ENCODE measurements around the gene ITPR2. TPM values are rescaled to one million over a fixed set of nuclear protein-coding genes. Genes with fewer than 3 reads are reported as not detected.

Gene ITPR2
- total and polyA plus RNA-seq, 2 of the 8 experiments (the other 6 are each of a cell fraction or from before 2014, with no cell fraction given), result 4.1 to 48.3 TPM

- DNase-seq (ENCODE audit: low read depth in 1 of 2, low spot score in 2 of 2) (no peak), FAIRE-seq (no peak)
- H3K23ac ChIP-seq (ENCODE audit: insufficient read length), result no peak overlapping the region
- no peak overlapping the region for H2BK12ac ChIP-seq (ENCODE audit: low read depth, low read length)
- no peak overlapping the region for H3K18ac ChIP-seq (ENCODE audit: extremely low read depth, low read length)
- no peak overlapping the region for H2BK120ac ChIP-seq (replicated peaks; ENCODE audit: low read depth, low read length)
- no peak overlapping the region for H3K56ac ChIP-seq (replicated peaks; ENCODE audit: insufficient read length, low read depth, low read length)
- no peak overlapping the region for H3K14ac ChIP-seq (ENCODE audit: insufficient read length)
- no peaks in the 10 kb centered on the region for H3K23me2 ChIP-seq (ENCODE audit: low read depth, low read length)
- H2AFZ ChIP-seq (ENCODE audit: low read length), result no peak overlapping the region
- no peak overlapping the region for H3K4me2 ChIP-seq (ENCODE audit: insufficient read depth in 1 of 2, low read depth in 2 of 2, low read length in 2 of 2)
- no peak overlapping the region for H4K8ac ChIP-seq (ENCODE audit: extremely low read depth, insufficient read depth, low read length)
- H2BK5ac ChIP-seq (ENCODE audit: low read depth, low read length), result no peak overlapping the region
- peaks cover 0 to under 1% (median 0%) of the 10 kb centered on the region in 4 experiments; a peak in 1 of 7 replicates for H3K27me3 ChIP-seq (replicated peaks in 1 of 4; ENCODE audit: control insufficient read depth in 3 of 4, extremely low read depth in 1 of 4, insufficient read depth in 3 of 4, low read length in 3 of 4)
- ChIA-PET POLR2A (ENCODE audit: partially characterized antibody) (no interaction called here), CTCF (ENCODE audit: partially characterized antibody) (interaction anchor here (1.0 to 1.5 kb wide), 3 partner anchors 12 to 35 kb away, joined by 3 to 4 read pairs (median 3); no protein-coding TSS in a partner anchor)
- H4K5ac ChIP-seq (ENCODE audit: insufficient read length, low read depth, low read length), result no peak overlapping the region
- no peak overlapping the region for H3K4ac ChIP-seq (replicated peaks; ENCODE audit: insufficient read length, low read depth, low read length)
- no peak overlapping the region for H3K9ac ChIP-seq (replicated peaks in 1 of 4; ENCODE audit: extremely low read depth in 1 of 4, low read depth in 3 of 4, low read length in 3 of 4)
- H3K4me3 ChIP-seq (ENCODE audit: extremely low read depth in 1 of 4, insufficient read depth in 2 of 4, low read depth in 3 of 4, low read length in 4 of 4), result no peak overlapping the region
- H3K4me1 ChIP-seq (replicated peaks in 1 of 4; ENCODE audit: control insufficient read depth in 3 of 4, insufficient read depth in 4 of 4, low read length in 3 of 4), result peaks cover 0 to 6% (median 3%) of the 10 kb centered on the region in 4 experiments; a peak in 6 of 7 replicates
- H3K27ac ChIP-seq (ENCODE audit: low read depth, low read length), result no peak overlapping the region
- no peak overlapping the region for H2BK15ac ChIP-seq (ENCODE audit: low read length)
- H3K9me3 ChIP-seq (ENCODE audit: insufficient read depth in 2 of 2, low read depth in 1 of 2, low read length in 1 of 2), result peaks cover 0 to 7% of the 10 kb centered on the region in 2 experiments; a peak in 1 of 4 replicates
- no peaks in the 10 kb centered on the region for H3K79me2 ChIP-seq (ENCODE audit: control insufficient read depth in 1 of 2, insufficient read depth in 2 of 2, low read length in 2 of 2)
- 91 to 100% methylated on average over 1 to 5 of the region's 5 CpGs for WGBS, 2 experiments (ENCODE audit: extremely low coverage in 1 of 2, insufficient coverage in 1 of 2, insufficient read length in 1 of 2, insufficient replicate concordance in 2 of 2, low coverage in 1 of 2, low lambda C conversion rate in 2 of 2, missing lambda C conversion rate in 1 of 2)
- H3K79me1 ChIP-seq (ENCODE audit: low read depth, low read length), result no peaks in the 10 kb centered on the region; the same call in 1 of the 2 replicates
- H3K36me3 ChIP-seq (ENCODE audit: control insufficient read depth in 2 of 4, insufficient read depth in 4 of 4, low read length in 3 of 4), result peaks cover 0 to 5% (median 1%) of the 10 kb centered on the region in 4 experiments; a peak in 4 of 8 replicates
- no peak overlapping the region for H2BK20ac ChIP-seq (ENCODE audit: low read length)
- H4K91ac ChIP-seq (replicated peaks; ENCODE audit: insufficient read length, low read length), result peak overlapping the region; percentile 29
- H2AK5ac ChIP-seq (ENCODE audit: low read depth, low read length), result no peak overlapping the region
- H4K20me1 ChIP-seq (replicated peaks in 1 of 2; ENCODE audit: control insufficient read depth in 1 of 2, insufficient read depth in 2 of 2, low read length in 2 of 2), result no peaks in the 10 kb centered on the region
- TF ChIP-seq RXRA (IDR thresholded peaks at IDR 0.05; ENCODE audit: insufficient read depth, low read depth, low read length) (no peak), CBX5 (IDR thresholded peaks at IDR 0.05; ENCODE audit: low read depth, low read length) (no peak), SP2 (IDR thresholded peaks at IDR 0.05; ENCODE audit: low read length) (no peak), PHF8 (conservative IDR thresholded peaks at IDR 0.05; ENCODE audit: low read depth, low read length) (no peak), CHD2 (IDR thresholded peaks at IDR 0.05; ENCODE audit: low read length) (no peak), CTBP2 (IDR thresholded peaks at IDR 0.05; ENCODE audit: borderline replicate concordance, insufficient read depth, insufficient read length, low read length) (no peak), KDM5A (IDR thresholded peaks at IDR 0.05; ENCODE audit: low read length) (no peak), EGR1 (IDR thresholded peaks at IDR 0.05; ENCODE audit: borderline replicate concordance, low read depth, low read length) (no peak), SP4 (IDR thresholded peaks at IDR 0.05; ENCODE audit: low read length) (no peak), CHD1 (IDR thresholded peaks at IDR 0.05; ENCODE audit: low read depth, low read length) (no peak), CTCF (IDR thresholded peaks at IDR 0.05; ENCODE audit: control extremely low read depth in 1 of 3, insufficient read depth in 1 of 3, low read depth in 1 of 3, low read length in 3 of 3) (no peak), ASH2L (IDR thresholded peaks at IDR 0.05; ENCODE audit: low read length) (no peak)
Observed at GRCh38 chr12:26666286-26666685, 166.7 kb downstream of the ITPR2 start.
